Duodenal mucosa (tissue), 2 donors: ENCODE data around the gene ECT2.
A peak's percentile ranks its signal among the peaks of the same experiment; 100 is the strongest.
"Not testable (repeated sequence)": the region's sequence is repeated elsewhere in the genome, so short reads cannot be mapped to it uniquely, and the experiment has no call there.

ENCODE experiments used
- H3K27ac ChIP-seq: one replicate; pipeline ENCODE4 v1.7.0; 2013; ENCODE audit warnings: low read depth, low read length
- H3K27me3 ChIP-seq, 2 donors: one replicate each; pipeline ENCODE4 v1.7.0; 2013; ENCODE audit warnings: low read length in 2 of 2, control low read depth in 1 of 2; ENCODE audit not compliant: insufficient read depth in 2 of 2, control insufficient read depth in 1 of 2
- H3K36me3 ChIP-seq, 2 donors: one replicate each; pipeline ENCODE4 v1.7.0; 2013; ENCODE audit warnings: low read length in 2 of 2, control low read depth in 1 of 2; ENCODE audit not compliant: insufficient read depth in 2 of 2, control insufficient read depth in 1 of 2
- H3K4me1 ChIP-seq, 2 donors: one replicate each; pipeline ENCODE4 v1.7.0; 2013; ENCODE audit warnings: low read length in 2 of 2, control low read depth in 1 of 2; ENCODE audit not compliant: insufficient read depth in 2 of 2, control insufficient read depth in 1 of 2
- H3K4me3 ChIP-seq, 2 donors: one replicate each; pipeline ENCODE4 v1.7.0; 2013; ENCODE audit warnings: low read length in 2 of 2, low read depth in 1 of 2
- H3K9ac ChIP-seq, 2 donors: one replicate each; pipeline ENCODE4 v1.7.0; 2013; ENCODE audit warnings: low read length in 2 of 2, low read depth in 1 of 2
- H3K9me3 ChIP-seq, 2 donors: one replicate each; pipeline ENCODE4 v1.7.0; 2013; ENCODE audit warnings: low read length in 2 of 2, control low read depth in 1 of 2; ENCODE audit not compliant: control insufficient read depth in 1 of 2

The ECT2 gene

DNA sequence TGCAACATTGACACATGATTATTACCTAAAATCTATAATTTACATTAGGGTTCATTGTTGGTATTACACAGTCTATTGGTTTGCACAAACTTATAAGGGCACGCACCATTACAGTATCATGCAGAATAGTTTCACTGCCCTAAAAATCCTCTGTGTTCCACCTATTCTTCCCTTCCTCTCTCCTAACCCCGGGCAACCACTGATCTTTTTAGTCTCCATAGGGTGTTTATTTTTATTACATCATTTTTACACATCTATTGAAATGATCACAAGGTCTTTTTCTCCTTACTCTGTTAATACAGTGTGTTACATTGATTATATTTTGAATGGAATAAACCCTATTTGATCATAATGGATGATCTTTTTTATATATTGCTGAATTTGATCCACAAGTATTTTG lies 15.5 kb upstream of the ECT2 start:
- no peak overlapping the region for H3K27ac ChIP-seq
- H3K36me3 ChIP-seq: no peaks in the 10 kb centered on the region
- H3K4me1 ChIP-seq: no peaks in the 10 kb centered on the region
- no peaks in the 10 kb centered on the region for H3K27me3 ChIP-seq
- H3K9me3 ChIP-seq: no peaks in the 10 kb centered on the region
- no peak overlapping the region for H3K4me3 ChIP-seq
- no peak overlapping the region for H3K9ac ChIP-seq

DNA sequence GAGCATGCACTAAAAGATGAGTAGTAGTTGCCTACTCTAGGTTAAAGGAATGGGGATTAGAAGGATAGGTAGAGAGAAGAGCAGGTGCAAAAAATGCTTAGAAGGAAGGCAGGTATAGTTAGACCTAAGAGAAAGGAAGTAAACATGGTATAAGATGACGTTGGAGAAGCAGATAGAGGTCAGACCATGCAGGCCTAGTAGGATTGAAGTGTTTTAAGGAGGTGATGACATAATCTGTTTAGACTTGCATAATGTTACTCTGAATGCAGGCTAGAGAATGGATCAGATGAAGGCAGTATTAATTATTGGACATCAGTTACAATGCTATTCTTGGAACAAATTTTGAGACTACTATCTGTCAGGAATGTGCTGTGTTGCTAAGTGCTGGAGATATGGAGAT lies 11.1 kb upstream of the ECT2 start:
- no peaks in the 10 kb centered on the region for H3K4me1 ChIP-seq
- no peaks in the 10 kb centered on the region for H3K36me3 ChIP-seq
- H3K4me3 ChIP-seq: no peak overlapping the region
- H3K9ac ChIP-seq: no peak overlapping the region
- H3K27me3 ChIP-seq: no peaks in the 10 kb centered on the region
- H3K27ac ChIP-seq: no peak overlapping the region
- no peaks in the 10 kb centered on the region for H3K9me3 ChIP-seq

- Histone ChIP-seq H3K4me1 (peaks cover 6 to 16% of the 10 kb centered on the region in 2 donors), H3K27me3 (no peaks in the 10 kb centered on the region), H3K9ac (no peak overlapping the region), H3K9me3 (no peaks in the 10 kb centered on the region), H3K27ac (no peak overlapping the region), H3K36me3 (no peaks in the 10 kb centered on the region), H3K4me3 (no peak overlapping the region)
Observed at GRCh38 chr3:172746475-172746874, 4.1 kb upstream of the ECT2 start.

DNA sequence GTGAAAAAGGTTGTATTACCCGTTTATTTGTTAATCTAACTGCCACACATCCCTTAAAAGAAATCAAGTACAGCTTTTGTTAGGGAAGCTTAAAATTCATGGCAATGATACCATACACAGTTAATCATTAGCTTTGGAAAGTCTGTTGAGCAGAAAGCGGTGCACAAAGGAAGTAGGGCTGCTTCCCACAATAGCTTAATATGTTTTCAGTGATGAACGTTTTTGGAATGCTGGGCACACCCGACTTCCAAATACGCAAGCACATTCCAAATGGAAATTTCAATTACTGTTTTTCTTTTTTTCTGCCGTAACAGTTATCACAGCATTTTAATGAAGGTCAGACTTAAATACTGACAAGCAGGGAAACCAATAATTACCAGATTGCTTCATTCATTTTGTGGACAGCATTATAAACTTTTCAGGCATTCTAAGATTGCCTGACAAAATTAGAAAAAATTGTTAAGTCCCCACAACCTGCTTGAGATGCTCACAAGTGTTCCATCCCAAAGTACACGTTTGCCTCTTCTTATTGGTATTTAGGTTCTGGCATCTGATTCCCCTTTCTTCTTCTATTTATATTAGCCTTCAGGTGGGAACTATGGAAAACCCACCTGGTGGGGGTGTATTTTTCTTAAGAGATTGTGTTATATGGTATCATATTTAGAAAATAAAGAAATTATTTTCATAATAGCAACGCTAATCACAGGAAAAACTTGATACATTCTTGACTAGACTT lies 1.1 kb upstream of the ECT2 start:
- H3K4me1 ChIP-seq: peaks cover 6 to 20% of the 10 kb centered on the region in 2 donors
- peak overlapping the region; percentile 55 to 63 for H3K9ac ChIP-seq
- H3K27me3 ChIP-seq: no peaks in the 10 kb centered on the region
- H3K27ac ChIP-seq: no peak overlapping the region
- H3K36me3 ChIP-seq: no peaks in the 10 kb centered on the region
- peak overlapping the region; percentile 75 to 95 for H3K4me3 ChIP-seq
- H3K9me3 ChIP-seq: no peaks in the 10 kb centered on the region

- Histone ChIP-seq H3K9ac (peak overlapping the region; percentile 55 to 63), H3K27ac (no peak overlapping the region), H3K36me3 (no peaks in the 10 kb centered on the region), H3K4me1 (peaks cover 6 to 20% of the 10 kb centered on the region in 2 donors), H3K4me3 (peak overlapping the region; percentile 75 to 95), H3K9me3 (no peaks in the 10 kb centered on the region), H3K27me3 (no peaks in the 10 kb centered on the region)
Observed at GRCh38 chr3:172750069-172750367, 508 bp upstream of the ECT2 start.

GRCh38 chr3:172751175-172751704 lies 714 bp downstream of the ECT2 start:
- Histone ChIP-seq H3K27me3 (no peaks in the 10 kb centered on the region), H3K4me1 (peaks cover 6 to 20% of the 10 kb centered on the region in 2 donors), H3K9ac (peak overlapping the region; percentile 71 to 80), H3K27ac (peak overlapping the region; percentile 70), H3K4me3 (peak overlapping the region; percentile 80 to 95), H3K9me3 (no peaks in the 10 kb centered on the region), H3K36me3 (peaks cover 0 to 4% of the 10 kb centered on the region in 2 donors)

GRCh38 chr3:172752651-172753050 lies 2.1 kb downstream of the ECT2 start:
- Histone ChIP-seq H3K27ac (no peak overlapping the region), H3K27me3 (no peaks in the 10 kb centered on the region), H3K9me3 (no peaks in the 10 kb centered on the region), H3K4me3 (no peak overlapping the region), H3K4me1 (peaks cover 6 to 20% of the 10 kb centered on the region in 2 donors), H3K9ac (no peak overlapping the region), H3K36me3 (peaks cover 0 to 8% of the 10 kb centered on the region in 2 donors)

GRCh38 chr3:172753125-172753524 lies 2.6 kb downstream of the ECT2 start:
- no peaks in the 10 kb centered on the region for H3K27me3 ChIP-seq
- no peak overlapping the region for H3K4me3 ChIP-seq
- peaks cover 0 to 8% of the 10 kb centered on the region in 2 donors for H3K36me3 ChIP-seq
- H3K9ac ChIP-seq: no peak overlapping the region
- peaks cover 6 to 20% of the 10 kb centered on the region in 2 donors for H3K4me1 ChIP-seq
- no peak overlapping the region for H3K27ac ChIP-seq
- no peaks in the 10 kb centered on the region for H3K9me3 ChIP-seq

DNA sequence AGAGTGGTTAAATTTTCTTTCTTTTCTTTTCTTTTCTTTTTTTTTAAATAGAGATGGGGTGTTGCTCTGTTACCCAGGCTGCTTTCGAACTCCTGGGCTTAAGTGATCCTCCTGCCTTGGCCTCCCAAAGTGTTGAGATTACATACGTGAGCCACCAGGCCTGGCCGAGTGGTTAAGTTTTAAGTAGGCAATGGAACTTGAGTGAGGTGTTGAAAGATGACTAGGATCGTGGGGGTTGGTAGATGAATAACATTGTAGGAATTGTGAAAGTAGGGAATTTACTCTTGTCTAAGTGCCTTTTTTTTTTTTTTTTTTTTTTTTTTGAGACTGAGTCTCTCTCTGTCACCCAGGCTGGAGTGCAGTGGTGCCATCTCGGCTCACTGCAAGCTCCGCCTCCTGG lies 9.9 kb downstream of the ECT2 start:
- H3K36me3 ChIP-seq: peaks cover 6 to 32% of the 10 kb centered on the region in 2 donors
- H3K4me1 ChIP-seq, H3K9me3 ChIP-seq, H3K27ac ChIP-seq, H3K27me3 ChIP-seq, H3K9ac ChIP-seq, H3K4me3 ChIP-seq: not testable (repeated sequence)

GRCh38 chr3:172766241-172766640 lies 15.7 kb downstream of the ECT2 start:
- Histone ChIP-seq H3K9ac (no peak overlapping the region), H3K9me3 (no peaks in the 10 kb centered on the region), H3K27ac (no peak overlapping the region), H3K4me3 (no peak overlapping the region), H3K27me3 (no peaks in the 10 kb centered on the region), H3K36me3 (peaks cover 6 to 27% of the 10 kb centered on the region in 2 donors), H3K4me1 (no peaks in the 10 kb centered on the region)
